Stimulated activated CD4-positive, alpha-beta T cell treated with anti-CD3 and anti-CD28 coated beads, Interleukin-15, amount 100 ng/mL, for 48 hours (primary cell): Measurements from ENCODE around the gene BSND.

Experiments
- DNase-seq, 2 donors: peaks; one replicate each; pipeline ENCODE4 v3.0.0-alpha.2; 2020; ENCODE audit warnings: low read depth in 2 of 2

Gene BSND

GRCh38 chr1:55060133-55060999, 61.6 kb downstream of the BSND start:
- DNase-seq = peak; percentile 14 to 20

- no peak for DNase-seq
Observed at GRCh38 chr1:55061000-55061705, 62.4 kb downstream of the BSND start.
